Right lobe of liver (tissue), 4 donors: ENCODE data around the gene CRIP3.

Source experiments
- CTCF ChIP-seq, 4 donors: fragments of 200-600 bp in 3 of 4; fragments of 450-650 bp in 1 of 4; IDR thresholded peaks; one replicate each; pipeline versions ENCODE4 v1.5.1 to v1.8.0; 2016 to 2022; ENCODE audit warnings: antibody characterized with exemption in 4 of 4, mild to moderate bottlenecking in 2 of 4
- POLR2A ChIP-seq: fragments of 450-650 bp; IDR thresholded peaks from one replicate; pipeline ENCODE4 v1.6.1; 2017; ENCODE audit warnings: antibody characterized with exemption, mild to moderate bottlenecking
- donor health status: DM: no; HTN: no; CAD: no.
- donor health status: DM: no; HTN: no; CAD: no.
- donor health status: DM: no; HTN: yes; CAD: no.

DNA sequence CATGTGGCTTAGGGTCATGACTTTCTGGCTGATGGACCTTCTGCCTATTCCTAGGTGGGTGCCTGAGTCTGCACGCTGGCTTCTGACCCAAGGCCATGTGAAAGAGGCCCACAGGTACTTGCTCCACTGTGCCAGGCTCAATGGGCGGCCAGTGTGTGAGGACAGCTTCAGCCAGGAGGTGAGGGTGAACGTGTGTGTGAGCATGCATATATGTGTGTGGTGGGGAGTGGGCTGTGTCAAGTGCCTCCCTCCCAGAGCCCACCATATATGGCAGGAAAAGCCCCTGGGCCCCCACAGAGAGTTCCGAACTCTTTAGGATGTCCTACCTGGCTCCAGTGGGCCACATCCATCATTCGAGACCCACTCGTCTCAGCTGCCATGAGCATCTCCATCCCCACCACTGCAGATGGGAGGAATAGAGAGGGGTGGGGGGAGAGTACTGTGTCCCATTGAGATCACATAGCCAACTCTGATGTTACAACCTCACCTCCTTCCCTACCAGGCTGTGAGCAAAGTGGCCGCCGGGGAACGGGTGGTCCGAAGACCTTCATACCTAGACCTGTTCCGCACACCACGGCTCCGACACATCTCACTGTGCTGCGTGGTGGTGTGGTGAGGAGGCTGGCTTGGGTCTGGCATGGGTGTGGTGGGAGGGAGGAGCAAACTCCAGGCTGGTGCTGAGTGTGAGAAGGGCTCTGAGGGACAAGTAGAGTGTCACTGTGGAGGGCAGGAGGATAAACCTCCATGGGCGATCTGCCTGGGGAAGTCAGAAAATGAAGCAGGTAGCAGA is 7.3 kb downstream of the CRIP3 start:
- TF ChIP-seq CTCF (IDR thresholded peaks at IDR 0.05) (no peak), POLR2A (no peak)
